ENCODE measurements around the gene ANXA9. TPM values are rescaled to one million over a fixed set of nuclear protein-coding genes. Genes with fewer than 3 reads are reported as not detected.

Gene ANXA9
- total RNA-seq, 1 donor from 2014 or later = not detected

GRCh38 chr1:150965605-150966004, 16.5 kb upstream of the ANXA9 start:
- Mint-ChIP-seq H3K4me1 (ENCODE audit: unreplicated experiment) (peaks cover 36% of the 10 kb centered on the region), H3K4me3 (ENCODE audit: unreplicated experiment) (no peak overlapping the region), H3K27me3 (ENCODE audit: unreplicated experiment) (peaks cover 15% of the 10 kb centered on the region), H3K36me3 (ENCODE audit: low read depth, unreplicated experiment) (peaks cover 60% of the 10 kb centered on the region), H3K9me3 (ENCODE audit: unreplicated experiment) (no peaks in the 10 kb centered on the region), H3K27ac (ENCODE audit: unreplicated experiment) (no peak overlapping the region)
- TF ChIP-seq CTCF (IDR thresholded peaks at IDR 0.05; ENCODE audit: unreplicated experiment) = no peak
- no peak for DNase-seq (ENCODE audit: low spot score)

- Mint-ChIP-seq H3K27ac (ENCODE audit: unreplicated experiment) (no peak overlapping the region), H3K4me3 (ENCODE audit: unreplicated experiment) (no peak overlapping the region), H3K9me3 (ENCODE audit: unreplicated experiment) (no peaks in the 10 kb centered on the region), H3K36me3 (ENCODE audit: low read depth, unreplicated experiment) (peaks cover 59% of the 10 kb centered on the region), H3K4me1 (ENCODE audit: unreplicated experiment) (peaks cover 39% of the 10 kb centered on the region), H3K27me3 (ENCODE audit: unreplicated experiment) (peaks cover 15% of the 10 kb centered on the region)
- TF ChIP-seq CTCF (IDR thresholded peaks at IDR 0.05; ENCODE audit: unreplicated experiment) = no peak
- no peak for DNase-seq (ENCODE audit: low spot score)
Observed at GRCh38 chr1:150966011-150966410, 16.1 kb upstream of the ANXA9 start.

GRCh38 chr1:150967936-150968335, 14.2 kb upstream of the ANXA9 start:
- no peak for DNase-seq (ENCODE audit: low spot score)

GRCh38 chr1:150968491-150968890, 13.6 kb upstream of the ANXA9 start:
- H3K4me3 Mint-ChIP-seq (ENCODE audit: unreplicated experiment) = peak overlapping the region; percentile 35
- H3K9me3 Mint-ChIP-seq (ENCODE audit: unreplicated experiment) = no peaks in the 10 kb centered on the region
- H3K27me3 Mint-ChIP-seq (ENCODE audit: unreplicated experiment) = peaks cover 20% of the 10 kb centered on the region
- H3K36me3 Mint-ChIP-seq (ENCODE audit: low read depth, unreplicated experiment) = peaks cover 49% of the 10 kb centered on the region
- H3K4me1 Mint-ChIP-seq (ENCODE audit: unreplicated experiment) = peaks cover 45% of the 10 kb centered on the region
- TF ChIP-seq CTCF (IDR thresholded peaks at IDR 0.05; ENCODE audit: unreplicated experiment) = no peak
- no peak overlapping the region for H3K27ac Mint-ChIP-seq (ENCODE audit: unreplicated experiment)
- no peak for DNase-seq (ENCODE audit: low spot score)

More at GRCh38 chr1:150967936-150968335, 14.2 kb upstream of the ANXA9 start:
- Mint-ChIP-seq H3K36me3 (ENCODE audit: low read depth, unreplicated experiment) (peaks cover 54% of the 10 kb centered on the region), H3K27me3 (ENCODE audit: unreplicated experiment) (peaks cover 18% of the 10 kb centered on the region), H3K27ac (ENCODE audit: unreplicated experiment) (peak overlapping the region; percentile 42), H3K4me3 (ENCODE audit: unreplicated experiment) (peak overlapping the region; percentile 57), H3K9me3 (ENCODE audit: unreplicated experiment) (no peaks in the 10 kb centered on the region), H3K4me1 (ENCODE audit: unreplicated experiment) (peaks cover 46% of the 10 kb centered on the region)
- TF ChIP-seq CTCF (IDR thresholded peaks at IDR 0.05; ENCODE audit: unreplicated experiment) = no peak

GRCh38 chr1:150969626-150970025, 12.5 kb upstream of the ANXA9 start:
- peaks cover 20% of the 10 kb centered on the region for H3K27me3 Mint-ChIP-seq (ENCODE audit: unreplicated experiment)
- no peak overlapping the region for H3K4me3 Mint-ChIP-seq (ENCODE audit: unreplicated experiment)
- H3K27ac Mint-ChIP-seq (ENCODE audit: unreplicated experiment) = no peak overlapping the region
- H3K36me3 Mint-ChIP-seq (ENCODE audit: low read depth, unreplicated experiment) = peaks cover 39% of the 10 kb centered on the region
- peaks cover 34% of the 10 kb centered on the region for H3K4me1 Mint-ChIP-seq (ENCODE audit: unreplicated experiment)
- H3K9me3 Mint-ChIP-seq (ENCODE audit: unreplicated experiment) = no peaks in the 10 kb centered on the region
- no peak for TF ChIP-seq CTCF (IDR thresholded peaks at IDR 0.05; ENCODE audit: unreplicated experiment)
- no peak for DNase-seq (ENCODE audit: low spot score)
